Inferior parietal cortex (tissue), 1 donor: ENCODE data around the gene PSMB8.

ENCODE experiments used
- DNase-seq: peaks from one replicate; pipeline ENCODE4 v3.0.0-alpha.2; 2016; ENCODE audit errors: extremely low spot score

Gene PSMB8

GRCh38 chr6:32855467-32856174 lies 11.8 kb upstream of the PSMB8 start:
- DNase-seq, result no peak

- peak; percentile 45 for DNase-seq
Measured at GRCh38 chr6:32854376-32855178, 10.7 kb upstream of the PSMB8 start.

GRCh38 chr6:32853541-32854375 lies 9.9 kb upstream of the PSMB8 start, which contains the start of the genes PSMB9 and TAP1:
Gene PSMB9, plus strand, starts transcription at chr6:32854192. Its CDS starts 38 bp downstream, at chr6:32854230.
Gene TAP1, minus strand, starts transcription at chr6:32853704. Its CDS starts 68 bp downstream, at chr6:32853636.
- peak; percentile 93 for DNase-seq

- peak; percentile 51 for DNase-seq
Measured at GRCh38 chr6:32852844-32853540, 9.1 kb upstream of the PSMB8 start.

- no peak for DNase-seq
Measured at GRCh38 chr6:32852018-32852843, 8.4 kb upstream of the PSMB8 start.

GRCh38 chr6:32851025-32851424 lies 7.2 kb upstream of the PSMB8 start:
- DNase-seq, result no peak

GRCh38 chr6:32849126-32849525 lies 5.3 kb upstream of the PSMB8 start:
- DNase-seq, result no peak

- no peak for DNase-seq
Measured at GRCh38 chr6:32847795-32848194, 3.9 kb upstream of the PSMB8 start.

- DNase-seq, result no peak
Measured at GRCh38 chr6:32847004-32847403, 3.2 kb upstream of the PSMB8 start.

- DNase-seq, result no peak
Measured at GRCh38 chr6:32845384-32845884, 1.6 kb upstream of the PSMB8 start.

- DNase-seq, result no peak
Measured at GRCh38 chr6:32844839-32845383, 1.1 kb upstream of the PSMB8 start.

GRCh38 chr6:32843331-32843978 lies 392 bp downstream of the PSMB8 start:
- DNase-seq, result no peak

- no peak for DNase-seq
Measured at GRCh38 chr6:32842690-32843089, 1.2 kb downstream of the PSMB8 start.

GRCh38 chr6:32842021-32842650 lies 1.7 kb downstream of the PSMB8 start:
- no peak for DNase-seq

- DNase-seq, result no peak
Measured at GRCh38 chr6:32840604-32841246, 3.1 kb downstream of the PSMB8 start.

GRCh38 chr6:32839356-32839755 lies 4.5 kb downstream of the PSMB8 start:
- no peak for DNase-seq

GRCh38 chr6:32838114-32838958 lies 5.5 kb downstream of the PSMB8 start, which contains the start of gene TAP2:
Gene TAP2, minus strand, starts transcription at chr6:32838739. Its CDS starts 506 bp downstream, at chr6:32838233.
- peak; percentile 95 for DNase-seq
